Lower leg skin (tissue), 4 donors: ENCODE results near the gene A3GALT2. TPM values are rescaled to one million over a fixed set of nuclear protein-coding genes. Genes with fewer than 3 reads are reported as not detected.

Source experiments
- DNase-seq, 2 donors: peaks; one replicate each; pipeline ENCODE4 v3.0.0-alpha.2; 2019; ENCODE audit warnings: low spot score in 2 of 2
- H3K4me3 ChIP-seq: fragments of 200-600 bp; sonication (generic); 2 replicates; pipeline ENCODE4 v1.5.1; 2017; ENCODE audit warnings: mild to moderate bottlenecking, low read depth; ENCODE audit not compliant: poor library complexity, severe bottlenecking
- POLR2A ChIP-seq, 2 donors: fragments of 450-650 bp; IDR thresholded peaks; one replicate each; pipeline ENCODE4 v1.6.1; 2016 to 2017; ENCODE audit warnings: antibody characterized with exemption in 2 of 2, mild to moderate bottlenecking in 1 of 2, moderate library complexity in 1 of 2
- WGBS, 2 donors: methylation state at CpG; one replicate each; pipeline ENCODE4 v1.1.5; 2018; 5-methylcytosine and 5-hydroxymethylcytosine counted together
- intact Hi-C: fragments of 100-400 bp; cut with DNase I; formaldehyde crosslinking; loops from one replicate; pipeline ENCODE4 v1.15.0; 2023; ENCODE audit warnings: low total_unique reads
- total RNA-seq, 4 donors: library from RNA; depleted of rRNA; stranded (reverse); fragments of >200 nt; gene quantifications; one replicate each; pipeline ENCODE4 v1.1.0, GENCODE V29; 2016
- TF ChIP-seq, protein P1 (sequence below), 3 donors: fragments of 450-650 bp; IDR thresholded peaks; one replicate each; pipeline ENCODE4 v1.5.1; 2016; ENCODE audit warnings: antibody characterized with exemption in 3 of 3, mild to moderate bottlenecking in 3 of 3, moderate library complexity in 2 of 3

A3GALT2 gene
- total RNA-seq, 4 donors from 2014 or later, result not detected

DNA sequence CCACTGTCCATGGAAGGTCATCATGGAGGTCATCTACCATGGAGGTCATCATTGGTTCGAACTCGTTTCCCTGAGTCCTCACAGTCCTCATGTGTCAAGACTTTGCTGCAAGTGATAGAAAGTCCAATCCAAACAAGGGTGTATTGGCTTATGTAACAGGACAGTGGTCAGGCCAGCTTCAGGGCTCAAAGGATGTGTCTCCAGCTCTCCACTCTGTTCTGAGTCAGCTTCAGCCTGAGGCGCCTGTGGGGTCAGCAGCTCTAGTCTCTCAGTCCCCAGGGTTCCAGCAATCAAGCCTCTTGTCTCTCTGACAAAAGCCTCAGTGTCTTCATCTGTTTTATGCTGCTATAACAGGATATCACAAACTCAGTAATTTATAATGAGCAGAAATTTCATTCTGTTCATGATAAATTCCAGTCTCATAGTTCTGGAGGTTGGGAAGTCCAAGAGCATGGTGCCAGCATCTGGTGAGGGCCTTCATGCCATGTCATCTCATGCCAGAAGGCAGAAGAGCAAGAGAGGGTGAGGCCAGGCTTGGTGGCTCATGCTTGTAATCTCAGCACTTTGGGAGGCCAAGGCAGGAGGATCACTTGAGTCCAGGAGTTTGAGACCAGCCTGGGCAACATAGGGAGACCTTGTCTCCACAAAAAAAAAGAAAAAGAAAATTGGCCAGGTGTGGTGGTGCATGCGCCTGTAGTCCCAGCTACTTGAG lies 19.5 kb downstream of the A3GALT2 start:
- intact Hi-C loops, result no loop called here
- no peak for DNase-seq
- no peak overlapping the region for H3K4me3 ChIP-seq
- TF ChIP-seq POLR2A (IDR thresholded peaks at IDR 0.05), result no peak
- TF ChIP-seq, protein P1, sequence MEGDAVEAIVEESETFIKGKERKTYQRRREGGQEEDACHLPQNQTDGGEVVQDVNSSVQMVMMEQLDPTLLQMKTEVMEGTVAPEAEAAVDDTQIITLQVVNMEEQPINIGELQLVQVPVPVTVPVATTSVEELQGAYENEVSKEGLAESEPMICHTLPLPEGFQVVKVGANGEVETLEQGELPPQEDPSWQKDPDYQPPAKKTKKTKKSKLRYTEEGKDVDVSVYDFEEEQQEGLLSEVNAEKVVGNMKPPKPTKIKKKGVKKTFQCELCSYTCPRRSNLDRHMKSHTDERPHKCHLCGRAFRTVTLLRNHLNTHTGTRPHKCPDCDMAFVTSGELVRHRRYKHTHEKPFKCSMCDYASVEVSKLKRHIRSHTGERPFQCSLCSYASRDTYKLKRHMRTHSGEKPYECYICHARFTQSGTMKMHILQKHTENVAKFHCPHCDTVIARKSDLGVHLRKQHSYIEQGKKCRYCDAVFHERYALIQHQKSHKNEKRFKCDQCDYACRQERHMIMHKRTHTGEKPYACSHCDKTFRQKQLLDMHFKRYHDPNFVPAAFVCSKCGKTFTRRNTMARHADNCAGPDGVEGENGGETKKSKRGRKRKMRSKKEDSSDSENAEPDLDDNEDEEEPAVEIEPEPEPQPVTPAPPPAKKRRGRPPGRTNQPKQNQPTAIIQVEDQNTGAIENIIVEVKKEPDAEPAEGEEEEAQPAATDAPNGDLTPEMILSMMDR (IDR thresholded peaks at IDR 0.05), result no peak
- WGBS, 2 donors, result 81 to 91% methylated on average over 4 of the region's 4 CpGs

DNA sequence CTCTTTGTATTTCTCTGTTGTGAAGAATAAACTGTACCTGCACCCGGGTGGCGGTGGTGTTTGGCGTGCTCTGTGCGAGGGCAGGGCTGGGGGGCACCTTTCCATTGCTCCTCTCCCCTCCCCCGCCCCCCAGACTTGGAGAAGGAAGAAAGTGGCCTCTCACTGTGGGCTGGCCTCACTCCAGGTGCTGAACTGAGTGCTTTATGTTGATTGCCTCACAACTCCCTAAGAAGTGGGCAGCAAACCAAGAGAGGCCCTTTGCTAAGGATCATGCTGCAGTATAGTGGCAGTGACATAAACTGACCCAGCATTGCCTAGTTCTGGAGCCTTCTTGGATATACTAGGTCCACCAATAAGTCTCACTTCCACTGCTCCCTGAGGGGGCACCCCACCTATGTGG lies 20.2 kb downstream of the A3GALT2 start:
- DNase-seq, result no peak
- H3K4me3 ChIP-seq, result no peak overlapping the region
- intact Hi-C loops, result no loop called here
- WGBS, 2 donors, result 68 to 77% methylated on average over 5 of the region's 5 CpGs
- TF ChIP-seq POLR2A (IDR thresholded peaks at IDR 0.05), result no peak
- TF ChIP-seq, protein P1 (IDR thresholded peaks at IDR 0.05), result no peak

DNA sequence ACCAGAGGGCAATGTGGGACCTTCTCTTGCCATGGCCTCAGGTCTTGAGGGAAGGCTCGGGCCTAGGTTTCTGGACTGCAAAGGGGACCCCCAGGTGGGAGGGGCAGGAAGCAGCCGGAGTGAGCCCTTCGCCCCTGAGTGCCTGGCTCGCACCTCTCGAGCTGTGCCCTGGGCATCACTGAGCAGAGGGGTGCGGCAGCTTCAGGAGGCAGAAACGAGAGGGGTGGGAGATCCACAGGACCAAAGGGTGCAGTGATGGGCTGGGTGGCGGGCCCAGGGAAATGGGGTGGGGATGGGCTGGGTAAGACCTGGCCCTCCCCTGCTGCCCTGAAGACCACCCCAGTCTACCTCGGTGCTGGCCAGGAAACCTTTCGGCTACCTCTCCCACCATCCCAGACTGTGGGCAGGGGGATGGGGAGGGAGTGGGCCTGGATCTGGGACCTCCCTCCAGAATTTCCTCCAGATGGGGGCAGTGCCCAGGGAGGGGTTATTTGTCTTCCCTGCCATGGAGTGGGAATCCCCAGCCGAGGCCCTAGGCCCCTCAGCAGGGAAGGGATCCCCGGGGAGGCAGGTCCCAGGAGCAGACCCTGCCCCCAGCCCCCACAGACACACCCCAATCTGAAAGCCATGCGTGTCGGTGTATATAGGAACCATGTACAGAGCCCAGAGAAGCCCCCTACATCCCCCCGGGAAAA lies 21.3 kb downstream of the A3GALT2 start:
- intact Hi-C loops, result loop anchor here (5.0 to 10.0 kb wide), 2 partner anchors 68 to 315 kb away; no protein-coding TSS in a partner anchor
- no peak for DNase-seq
- no peak overlapping the region for H3K4me3 ChIP-seq
- WGBS, 2 donors, result 91 to 93% methylated on average over 14 to 15 of the region's 15 CpGs
- TF ChIP-seq, protein P1 (IDR thresholded peaks at IDR 0.05), result no peak
- no peak for TF ChIP-seq POLR2A (IDR thresholded peaks at IDR 0.05)

DNA sequence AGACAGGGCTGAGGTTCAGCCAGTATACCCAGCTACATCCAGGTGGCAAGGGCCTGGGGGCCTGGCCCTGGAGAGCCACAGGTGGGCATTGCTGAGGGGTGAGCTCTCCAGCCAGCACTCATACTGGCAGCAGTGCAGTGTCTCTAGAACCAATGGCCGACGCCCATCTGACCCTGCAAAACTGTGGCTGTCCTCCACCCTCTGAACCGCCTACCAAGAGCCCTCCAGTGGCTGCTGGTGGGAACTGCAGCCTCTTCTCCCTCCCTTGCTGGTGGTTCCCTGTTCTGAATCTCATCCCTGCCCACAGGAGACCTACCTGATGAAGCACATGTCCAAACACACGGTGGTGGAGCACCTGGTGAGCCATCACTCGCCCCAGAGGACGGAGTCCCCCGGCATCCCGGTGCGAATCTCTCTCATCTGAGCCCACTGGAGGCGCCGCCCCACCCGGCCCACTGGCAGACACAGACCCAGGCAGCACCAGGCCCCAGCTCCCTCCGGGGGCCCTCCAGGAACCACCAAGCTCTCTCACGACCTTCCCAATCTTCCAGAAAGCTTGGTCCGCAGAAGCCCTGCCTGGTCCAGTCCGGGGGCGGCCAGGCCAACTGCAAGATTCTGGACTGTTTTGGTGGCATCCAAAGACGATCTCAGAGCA lies 22.1 kb downstream of the A3GALT2 start:
- 76 to 77% methylated on average over 11 to 18 of the region's 18 CpGs for WGBS, 2 donors
- H3K4me3 ChIP-seq, result no peak overlapping the region
- intact Hi-C loops, result loop anchor here (5.0 to 10.0 kb wide), 2 partner anchors 69 to 316 kb away; no protein-coding TSS in a partner anchor
- no peak for TF ChIP-seq POLR2A (IDR thresholded peaks at IDR 0.05)
- TF ChIP-seq, protein P1 (IDR thresholded peaks at IDR 0.05), result peak in 1 of 3 donors; percentile 79
- peak; percentile 46 to 94 for DNase-seq

DNA sequence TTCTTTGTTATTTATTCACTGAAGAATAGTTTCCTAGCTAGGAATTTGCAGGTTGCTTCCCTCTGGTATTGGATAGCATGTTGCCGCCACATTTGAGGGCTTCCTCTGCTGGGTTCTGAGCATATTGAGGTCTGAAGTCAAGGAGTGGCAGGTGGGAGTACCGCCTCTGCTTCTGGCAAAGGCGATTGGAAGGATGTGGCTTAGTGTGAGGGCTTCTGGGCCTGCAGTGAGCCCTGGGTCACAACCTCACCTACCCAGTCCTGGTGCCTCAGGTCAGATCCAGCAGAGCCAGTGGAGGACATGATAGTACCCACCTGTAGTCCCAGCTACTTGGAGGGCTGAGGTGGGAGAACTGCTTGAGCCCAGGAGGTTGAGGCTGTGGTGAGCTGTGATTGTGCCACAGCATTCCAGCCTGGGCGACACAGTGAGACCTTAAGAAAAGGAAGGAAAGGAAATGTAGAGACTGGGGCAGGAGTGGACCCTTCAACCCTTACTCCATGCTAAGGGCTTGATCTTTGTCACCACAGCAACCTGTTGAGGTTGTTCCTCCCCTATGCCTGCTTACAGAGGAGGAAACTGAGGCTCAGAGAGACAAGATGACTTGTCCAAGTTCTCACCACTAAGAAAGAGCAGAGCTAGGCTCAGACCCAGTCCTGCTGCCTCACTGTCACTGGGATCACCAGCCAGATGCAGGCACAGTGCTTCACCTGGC lies 22.8 kb downstream of the A3GALT2 start:
- no peak for DNase-seq
- WGBS, 2 donors, result 91 to 93% methylated on average over 4 of the region's 4 CpGs
- no peak overlapping the region for H3K4me3 ChIP-seq
- intact Hi-C loops, result loop anchor here (5.0 to 10.0 kb wide), 2 partner anchors 69 to 317 kb away; no protein-coding TSS in a partner anchor
- no peak for TF ChIP-seq POLR2A (IDR thresholded peaks at IDR 0.05)
- TF ChIP-seq, protein P1 (IDR thresholded peaks at IDR 0.05), result no peak
